Measurements from ENCODE around the gene SCARF1. TPM values are rescaled to one million over a fixed set of nuclear protein-coding genes. Genes with fewer than 3 reads are reported as not detected.

Gene SCARF1
- total RNA-seq, 1 donor from 2014 or later: 8.4 TPM

- DNase-seq: no peak
- H3K4me1 Mint-ChIP-seq: peaks cover 2% of the 10 kb centered on the region
- intact Hi-C loops (cut with micrococcal nuclease): no loop called here
- H3K9me3 Mint-ChIP-seq: no peaks in the 10 kb centered on the region
- H3K36me3 Mint-ChIP-seq (ENCODE audit: low read depth): no peaks in the 10 kb centered on the region
- H3K27me3 Mint-ChIP-seq: peaks cover 2% of the 10 kb centered on the region
- no peak overlapping the region for H3K4me3 Mint-ChIP-seq
- no peak overlapping the region for H3K27ac Mint-ChIP-seq
Measured at GRCh38 chr17:1590747-1591473, 54.6 kb downstream of the SCARF1 start.

- Mint-ChIP-seq H3K27me3 (peaks cover 2% of the 10 kb centered on the region), H3K9me3 (no peaks in the 10 kb centered on the region), H3K4me3 (no peak overlapping the region), H3K4me1 (peaks cover 2% of the 10 kb centered on the region), H3K27ac (no peak overlapping the region), H3K36me3 (ENCODE audit: low read depth) (no peaks in the 10 kb centered on the region)
- no peak for DNase-seq
- intact Hi-C loops (cut with micrococcal nuclease): no loop called here
Measured at GRCh38 chr17:1590029-1590746, 55.3 kb downstream of the SCARF1 start.

GRCh38 chr17:1588821-1589585 lies 56.5 kb downstream of the SCARF1 start:
- Mint-ChIP-seq H3K4me1 (peaks cover 2% of the 10 kb centered on the region), H3K27ac (no peak overlapping the region), H3K36me3 (ENCODE audit: low read depth) (no peaks in the 10 kb centered on the region), H3K4me3 (no peak overlapping the region), H3K27me3 (peaks cover 2% of the 10 kb centered on the region), H3K9me3 (no peaks in the 10 kb centered on the region)
- DNase-seq: no peak
- intact Hi-C loops (cut with micrococcal nuclease): no loop called here

- H3K4me1 Mint-ChIP-seq: no peaks in the 10 kb centered on the region
- no peak overlapping the region for H3K27ac Mint-ChIP-seq
- H3K27me3 Mint-ChIP-seq: no peaks in the 10 kb centered on the region
- intact Hi-C loops (cut with micrococcal nuclease): no loop called here
- H3K9me3 Mint-ChIP-seq: no peaks in the 10 kb centered on the region
- H3K4me3 Mint-ChIP-seq: no peak overlapping the region
- no peak for DNase-seq
- H3K36me3 Mint-ChIP-seq (ENCODE audit: low read depth): no peaks in the 10 kb centered on the region
Measured at GRCh38 chr17:1584167-1584566, 61.4 kb downstream of the SCARF1 start.

Other genes with a start within 250 kb of the SCARF1 start
- gene YWHAE, start 245.5 kb downstream of the SCARF1 start, total RNA-seq: 493 and 504 TPM in 2 replicates
- gene CRK, start 189.5 kb downstream of the SCARF1 start, total RNA-seq: 22.5 and 24.3 TPM in 2 replicates
- 37.4 and 43.4 TPM in 2 replicates for gene MYO1C, start 153.0 kb downstream of the SCARF1 start, total RNA-seq
- gene INPP5K, start 129.1 kb downstream of the SCARF1 start, total RNA-seq: 19.1 and 21.0 TPM in 2 replicates
- gene PITPNA, start 82.9 kb downstream of the SCARF1 start, total RNA-seq: 74.3 and 76.1 TPM in 2 replicates
- 2.8 and 3.4 TPM in 2 replicates for gene SLC43A2, start 16.9 kb downstream of the SCARF1 start, total RNA-seq
- gene RILP, start 4.1 kb upstream of the SCARF1 start, total RNA-seq: 7.3 and 11.4 TPM in 2 replicates
- 432 and 442 TPM in 2 replicates for gene PRPF8, start 39.1 kb upstream of the SCARF1 start, total RNA-seq
- 0.07 and 0.14 TPM in 2 replicates for gene TLCD2, start 64.6 kb upstream of the SCARF1 start, total RNA-seq
- gene WDR81, start 79.0 kb upstream of the SCARF1 start, total RNA-seq: 17.6 and 18.3 TPM in 2 replicates
- 0.12 and 0.16 TPM in 2 replicates for gene SERPINF2, start 97.1 kb upstream of the SCARF1 start, total RNA-seq
- not detected in 2 replicates for gene SERPINF1, start 116.3 kb upstream of the SCARF1 start, total RNA-seq
- gene SMYD4, start 184.2 kb upstream of the SCARF1 start, total RNA-seq: 27.1 and 30.7 TPM in 2 replicates
- 234 and 238 TPM in 2 replicates for gene RPA1, start 184.3 kb upstream of the SCARF1 start, total RNA-seq